Chondrocyte (in vitro differentiated cells): Measurements from ENCODE around the gene JARID2. TPM values are rescaled to one million over a fixed set of nuclear protein-coding genes. Genes with fewer than 3 reads are reported as not detected.
"Not testable (repeated sequence)": the region's sequence is repeated elsewhere in the genome, so short reads cannot be mapped to it uniquely, and the experiment has no call there.

Experiments
- DNase-seq: peaks from one replicate; pipeline ENCODE4 v3.0.0; 2021; ENCODE audit warnings: mixed read lengths, low spot score
- H3K27ac Mint-ChIP-seq: one replicate; pipeline ENCODE4 v1.8.0; 2021; ENCODE audit warnings: mild to moderate bottlenecking, moderate library complexity, mixed read lengths; ENCODE audit not compliant: unreplicated experiment
- H3K27me3 Mint-ChIP-seq: 2 replicates; pipeline ENCODE4 v1.8.0; 2021; ENCODE audit warnings: low read depth, mixed read lengths
- H3K36me3 Mint-ChIP-seq: 2 replicates; pipeline ENCODE4 v1.8.0; 2021; ENCODE audit warnings: low read depth, mixed read lengths
- H3K4me1 Mint-ChIP-seq: 2 replicates; pipeline ENCODE4 v1.8.0; 2021; ENCODE audit warnings: low read depth, mild to moderate bottlenecking, mixed read lengths
- H3K4me3 Mint-ChIP-seq: one replicate; pipeline ENCODE4 v1.8.0; 2021; ENCODE audit warnings: mild to moderate bottlenecking, moderate library complexity, mixed read lengths; ENCODE audit not compliant: unreplicated experiment
- H3K9me3 Mint-ChIP-seq: 2 replicates; pipeline ENCODE4 v1.8.0; 2021; ENCODE audit warnings: low read depth, mixed read lengths
- total RNA-seq: library from RNA; stranded (reverse); gene quantifications from 3 replicates; pipeline ENCODE4 v1.2.1, GENCODE V29; 2021
- TF ChIP-seq, protein P1 (sequence below): fragments of 200-600 bp; sonication (generic); IDR thresholded peaks from 2 replicates; pipeline ENCODE4 v1.5.0; 2021; ENCODE audit warnings: antibody characterized with exemption, mild to moderate bottlenecking, moderate library complexity

Gene JARID2
- total RNA-seq, 1 donor from 2014 or later: 9.9 TPM

DNA sequence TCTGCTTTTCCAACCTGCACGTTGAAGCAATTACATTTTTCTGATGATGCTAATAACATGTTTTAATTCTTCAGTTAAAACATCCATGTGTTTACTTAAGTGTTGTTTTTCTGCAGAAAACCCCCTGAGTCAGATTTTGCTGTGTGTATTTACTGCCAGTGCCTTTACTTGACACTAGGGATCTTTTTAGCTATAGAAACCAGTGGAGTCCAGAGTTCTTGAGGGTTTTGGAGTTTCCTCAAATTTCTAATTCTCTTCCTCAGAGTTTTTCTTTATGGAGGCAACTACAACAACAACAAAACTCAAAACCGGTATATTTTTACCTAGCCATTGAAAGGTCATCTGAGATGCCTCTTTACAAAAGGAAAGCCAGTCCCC, 168.4 kb downstream of the JARID2 start:
- no peaks in the 10 kb centered on the region for H3K27me3 Mint-ChIP-seq
- TF ChIP-seq, protein P1, sequence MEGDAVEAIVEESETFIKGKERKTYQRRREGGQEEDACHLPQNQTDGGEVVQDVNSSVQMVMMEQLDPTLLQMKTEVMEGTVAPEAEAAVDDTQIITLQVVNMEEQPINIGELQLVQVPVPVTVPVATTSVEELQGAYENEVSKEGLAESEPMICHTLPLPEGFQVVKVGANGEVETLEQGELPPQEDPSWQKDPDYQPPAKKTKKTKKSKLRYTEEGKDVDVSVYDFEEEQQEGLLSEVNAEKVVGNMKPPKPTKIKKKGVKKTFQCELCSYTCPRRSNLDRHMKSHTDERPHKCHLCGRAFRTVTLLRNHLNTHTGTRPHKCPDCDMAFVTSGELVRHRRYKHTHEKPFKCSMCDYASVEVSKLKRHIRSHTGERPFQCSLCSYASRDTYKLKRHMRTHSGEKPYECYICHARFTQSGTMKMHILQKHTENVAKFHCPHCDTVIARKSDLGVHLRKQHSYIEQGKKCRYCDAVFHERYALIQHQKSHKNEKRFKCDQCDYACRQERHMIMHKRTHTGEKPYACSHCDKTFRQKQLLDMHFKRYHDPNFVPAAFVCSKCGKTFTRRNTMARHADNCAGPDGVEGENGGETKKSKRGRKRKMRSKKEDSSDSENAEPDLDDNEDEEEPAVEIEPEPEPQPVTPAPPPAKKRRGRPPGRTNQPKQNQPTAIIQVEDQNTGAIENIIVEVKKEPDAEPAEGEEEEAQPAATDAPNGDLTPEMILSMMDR: no peak
- H3K9me3 Mint-ChIP-seq: peaks cover 8% of the 10 kb centered on the region
- DNase-seq: no peak
- peaks cover 10% of the 10 kb centered on the region for H3K4me1 Mint-ChIP-seq
- no peak overlapping the region for H3K4me3 Mint-ChIP-seq
- peaks cover 5% of the 10 kb centered on the region for H3K36me3 Mint-ChIP-seq
- no peak overlapping the region for H3K27ac Mint-ChIP-seq

DNA sequence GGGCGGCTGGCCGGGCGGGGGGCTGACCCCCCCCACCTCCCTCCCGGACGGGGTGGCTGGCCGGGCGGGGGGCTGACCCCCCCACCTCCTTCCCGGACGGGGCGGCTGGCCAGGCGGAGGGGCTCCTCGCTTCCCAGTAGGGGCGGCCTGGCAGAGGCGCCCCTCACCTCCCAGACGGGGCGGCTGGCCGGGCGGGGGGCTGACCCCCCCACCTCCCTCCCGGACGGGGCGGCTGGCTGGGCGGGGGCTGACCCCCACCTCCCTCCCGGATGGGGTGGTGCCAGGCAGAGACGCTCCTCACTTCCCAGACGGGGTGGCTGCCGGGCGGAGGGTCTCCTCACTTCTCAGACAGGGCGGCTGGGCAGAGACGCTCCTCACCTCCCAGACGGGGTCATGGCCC, 169.8 kb downstream of the JARID2 start:
- not testable (repeated sequence) for H3K4me1 Mint-ChIP-seq, DNase-seq, H3K27ac Mint-ChIP-seq, H3K27me3 Mint-ChIP-seq, H3K4me3 Mint-ChIP-seq
- Mint-ChIP-seq H3K36me3 (peaks cover 12% of the 10 kb centered on the region), H3K9me3 (peaks cover 19% of the 10 kb centered on the region)

DNA sequence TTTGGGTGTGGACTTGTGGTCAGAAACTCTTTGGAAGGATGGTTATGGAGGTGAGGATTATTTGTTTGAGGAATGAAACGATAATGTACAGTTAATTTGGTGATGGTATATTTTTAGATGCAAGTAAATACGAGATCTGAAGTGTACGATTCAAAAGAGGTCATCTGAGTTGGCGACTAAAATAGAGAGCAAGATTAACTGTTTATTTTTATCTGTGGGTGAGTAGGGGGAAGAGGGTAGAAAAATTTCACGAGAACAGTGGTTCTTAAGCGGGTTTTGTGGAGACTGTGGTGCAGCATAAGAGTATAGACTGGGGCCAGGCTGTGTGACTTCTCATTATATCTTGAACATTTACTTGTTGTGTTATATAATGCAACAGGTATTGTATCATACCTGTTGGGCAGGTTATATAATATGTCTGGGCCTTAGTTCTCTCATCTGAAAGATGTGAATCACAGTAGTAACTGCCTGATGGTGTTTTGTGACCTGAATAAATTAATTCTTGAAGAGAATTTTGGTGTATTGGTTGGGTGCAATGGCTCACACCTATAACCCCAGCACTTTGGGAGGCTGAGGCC, 171.2 kb downstream of the JARID2 start:
- peaks cover 10% of the 10 kb centered on the region for H3K4me1 Mint-ChIP-seq
- H3K9me3 Mint-ChIP-seq: peaks cover 24% of the 10 kb centered on the region
- DNase-seq: no peak
- no peak overlapping the region for H3K27ac Mint-ChIP-seq
- TF ChIP-seq, protein P1: no peak
- H3K4me3 Mint-ChIP-seq: no peak overlapping the region
- H3K36me3 Mint-ChIP-seq: peaks cover 13% of the 10 kb centered on the region
- no peaks in the 10 kb centered on the region for H3K27me3 Mint-ChIP-seq

DNA sequence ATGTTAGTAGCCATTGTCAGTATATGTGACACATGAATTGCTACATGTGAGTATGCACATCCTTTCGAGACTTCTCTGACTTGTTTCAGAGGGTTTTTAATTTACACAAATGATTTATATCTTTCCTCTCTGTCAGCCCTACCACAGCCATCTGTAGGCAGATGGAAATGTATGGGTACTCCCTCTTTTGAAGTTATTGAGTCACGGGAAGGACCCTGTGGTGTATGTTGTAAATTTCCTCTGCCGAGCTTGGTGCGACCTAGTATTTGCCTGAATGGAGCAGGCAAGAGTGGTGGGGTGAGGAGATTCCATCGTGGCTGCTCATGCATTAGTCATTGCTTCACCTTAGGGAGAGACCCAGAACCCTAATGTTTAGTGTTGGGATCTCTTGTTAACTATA, 171.9 kb downstream of the JARID2 start:
- Mint-ChIP-seq H3K4me1 (peaks cover 10% of the 10 kb centered on the region), H3K4me3 (no peak overlapping the region)
- TF ChIP-seq, protein P1: no peak

DNA sequence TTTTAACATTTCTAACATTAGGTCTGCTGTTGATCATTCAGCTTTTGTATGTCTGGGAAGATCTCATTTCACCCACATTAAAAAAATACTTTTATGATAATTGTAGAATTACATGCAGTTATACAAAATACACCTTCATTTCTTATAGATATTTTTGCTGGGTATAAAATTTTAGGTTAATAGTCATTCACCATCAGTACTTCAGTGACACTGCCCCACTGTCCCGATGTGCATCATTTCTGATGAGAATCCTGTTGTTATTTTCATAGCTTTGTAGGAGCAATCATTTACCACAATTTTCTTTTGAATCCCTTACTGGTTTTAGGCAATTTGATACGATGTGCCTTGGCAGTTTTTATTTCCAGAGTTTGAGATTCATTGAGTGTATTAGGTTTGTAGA, 173.6 kb downstream of the JARID2 start:
- no peaks in the 10 kb centered on the region for H3K27me3 Mint-ChIP-seq
- peaks cover 14% of the 10 kb centered on the region for H3K36me3 Mint-ChIP-seq
- H3K4me1 Mint-ChIP-seq: no peaks in the 10 kb centered on the region
- peaks cover 24% of the 10 kb centered on the region for H3K9me3 Mint-ChIP-seq
- H3K27ac Mint-ChIP-seq: no peak overlapping the region
- H3K4me3 Mint-ChIP-seq: no peak overlapping the region
- no peak for DNase-seq
- TF ChIP-seq, protein P1: no peak

More for the DNA sequence above, 171.9 kb downstream of the JARID2 start:
- no peak overlapping the region for H3K27ac Mint-ChIP-seq
- no peaks in the 10 kb centered on the region for H3K27me3 Mint-ChIP-seq
- peaks cover 13% of the 10 kb centered on the region for H3K36me3 Mint-ChIP-seq
- H3K9me3 Mint-ChIP-seq: peaks cover 24% of the 10 kb centered on the region
- no peak for DNase-seq

DNA sequence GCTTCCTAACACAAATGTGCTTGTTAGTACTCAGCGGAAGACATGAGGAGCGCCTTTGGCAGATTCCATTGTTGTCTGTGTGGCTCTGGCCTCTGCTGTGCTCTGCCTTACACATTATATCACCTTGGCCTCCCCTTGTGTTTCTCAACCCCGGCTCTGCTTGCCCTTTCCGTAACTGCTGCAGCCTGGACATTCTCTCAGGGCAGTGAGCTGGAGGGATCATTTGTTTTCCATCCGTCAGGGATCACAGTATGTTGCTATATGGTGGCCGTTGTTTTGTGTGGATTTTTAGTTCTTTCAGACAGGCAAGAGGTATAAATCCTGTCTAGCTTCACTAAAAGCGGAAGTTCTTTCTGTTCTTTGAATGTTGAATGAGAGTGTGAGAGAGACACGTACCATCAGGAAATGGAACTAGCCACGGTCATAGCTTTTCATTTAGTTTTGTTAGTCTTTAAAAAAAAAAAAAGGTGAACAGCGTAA, 175.1 kb downstream of the JARID2 start:
- H3K27me3 Mint-ChIP-seq: no peaks in the 10 kb centered on the region
- TF ChIP-seq, protein P1: no peak
- DNase-seq: no peak
- H3K9me3 Mint-ChIP-seq: peaks cover 24% of the 10 kb centered on the region
- peaks cover 14% of the 10 kb centered on the region for H3K36me3 Mint-ChIP-seq
- H3K4me3 Mint-ChIP-seq: no peak overlapping the region
- H3K27ac Mint-ChIP-seq: no peak overlapping the region
- no peaks in the 10 kb centered on the region for H3K4me1 Mint-ChIP-seq
